ENCODE measurements around the gene PAM.

DNA sequence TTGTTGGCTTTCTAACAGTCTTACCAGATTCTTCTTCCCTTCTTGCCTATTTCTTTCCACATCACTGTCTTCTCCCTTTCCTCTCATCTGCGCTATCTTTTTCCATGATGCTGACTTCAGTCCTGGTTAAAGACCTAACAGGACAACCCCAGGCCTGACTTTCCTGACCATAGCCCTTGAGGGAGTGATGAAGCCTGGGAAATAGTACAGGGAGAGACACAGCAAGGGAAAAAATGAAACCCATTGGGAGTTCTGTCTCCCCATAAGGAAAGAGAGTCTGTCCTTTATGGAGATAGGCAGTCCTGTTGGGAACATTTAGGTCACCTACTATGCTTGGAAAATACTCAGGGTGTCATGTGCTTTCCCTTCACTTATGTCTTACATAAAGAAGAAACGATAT, 272.2 kb downstream of the PAM start:
- TF ChIP-seq, protein P1, sequence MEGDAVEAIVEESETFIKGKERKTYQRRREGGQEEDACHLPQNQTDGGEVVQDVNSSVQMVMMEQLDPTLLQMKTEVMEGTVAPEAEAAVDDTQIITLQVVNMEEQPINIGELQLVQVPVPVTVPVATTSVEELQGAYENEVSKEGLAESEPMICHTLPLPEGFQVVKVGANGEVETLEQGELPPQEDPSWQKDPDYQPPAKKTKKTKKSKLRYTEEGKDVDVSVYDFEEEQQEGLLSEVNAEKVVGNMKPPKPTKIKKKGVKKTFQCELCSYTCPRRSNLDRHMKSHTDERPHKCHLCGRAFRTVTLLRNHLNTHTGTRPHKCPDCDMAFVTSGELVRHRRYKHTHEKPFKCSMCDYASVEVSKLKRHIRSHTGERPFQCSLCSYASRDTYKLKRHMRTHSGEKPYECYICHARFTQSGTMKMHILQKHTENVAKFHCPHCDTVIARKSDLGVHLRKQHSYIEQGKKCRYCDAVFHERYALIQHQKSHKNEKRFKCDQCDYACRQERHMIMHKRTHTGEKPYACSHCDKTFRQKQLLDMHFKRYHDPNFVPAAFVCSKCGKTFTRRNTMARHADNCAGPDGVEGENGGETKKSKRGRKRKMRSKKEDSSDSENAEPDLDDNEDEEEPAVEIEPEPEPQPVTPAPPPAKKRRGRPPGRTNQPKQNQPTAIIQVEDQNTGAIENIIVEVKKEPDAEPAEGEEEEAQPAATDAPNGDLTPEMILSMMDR (IDR thresholded peaks at IDR 0.05): no peak
- TF ChIP-seq POLR2A (IDR thresholded peaks at IDR 0.05): no peak

Data from transverse colon (tissue), 3 donors.